Measurements from ENCODE around the gene MIEF1. TPM values are rescaled to one million over a fixed set of nuclear protein-coding genes. Genes with fewer than 3 reads are reported as not detected.
"Not testable (repeated sequence)": the region's sequence is repeated elsewhere in the genome, so short reads cannot be mapped to it uniquely, and the experiment has no call there.

Gene MIEF1
- total and polyA plus RNA-seq, 2 donors (not counting 1 experiment from before 2014, with no cell fraction given): 9.8 to 37.2 TPM

DNA sequence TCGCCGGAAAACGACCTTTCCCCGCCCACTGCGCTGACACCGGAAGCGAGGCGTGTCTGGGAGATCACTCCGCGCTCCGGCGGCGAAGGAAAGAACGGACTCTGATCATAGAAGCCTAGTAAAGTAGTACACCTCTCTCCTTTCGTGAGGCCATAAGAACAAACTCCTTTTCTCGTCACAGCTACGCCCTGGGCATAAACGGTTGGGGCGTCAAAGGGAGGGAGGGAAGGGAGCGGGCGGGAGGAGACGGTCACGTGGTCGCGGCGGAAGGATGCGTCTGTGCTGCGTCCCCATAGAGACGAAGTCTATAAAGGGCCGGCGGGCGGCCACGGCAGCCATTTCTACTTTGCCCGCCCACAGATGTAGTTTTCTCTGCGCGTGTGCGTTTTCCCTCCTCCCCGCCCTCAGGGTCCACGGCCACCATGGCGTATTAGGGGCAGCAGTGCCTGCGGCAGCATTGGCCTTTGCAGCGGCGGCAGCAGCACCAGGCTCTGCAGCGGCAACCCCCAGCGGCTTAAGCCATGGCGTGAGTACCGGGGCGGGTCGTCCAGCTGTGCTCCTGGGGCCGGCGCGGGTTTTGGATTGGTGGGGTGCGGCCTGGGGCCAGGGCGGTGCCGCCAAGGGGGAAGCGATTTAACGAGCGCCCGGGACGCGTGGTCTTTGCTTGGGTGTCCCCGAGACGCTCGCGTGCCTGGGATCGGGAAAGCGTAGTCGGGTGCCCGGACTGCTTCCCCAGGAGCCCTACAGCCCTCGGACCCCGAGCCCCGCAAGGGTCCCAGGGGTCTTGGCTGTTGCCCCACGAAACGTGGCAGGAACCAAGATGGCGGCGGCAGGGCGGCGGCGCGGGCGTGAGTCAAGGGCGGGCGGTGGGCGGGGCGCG lies 18.4 kb downstream of the MIEF1 start, which contains the start of gene ATF4:
ATF4 (plus strand) TSS at position 337 of the 880 bp plus-strand sequence. CDS start 884 bp downstream, outside the sequence.
- Histone ChIP-seq H4K20me1 (ENCODE audit: control insufficient read depth, insufficient read depth, low read length, poor library complexity, severe bottlenecking) (peaks cover 55% of the 10 kb centered on the region), H3K36me3 (replicated peaks in 1 of 2; ENCODE audit: control extremely low read depth in 1 of 2, control insufficient read depth in 1 of 2, extremely low read depth in 1 of 2, insufficient read depth in 2 of 2, low read length in 1 of 2) (peaks cover 0 to 40% of the 10 kb centered on the region in 2 experiments), H2AFZ (ENCODE audit: insufficient read depth, low read depth, low read length, poor library complexity, severe bottlenecking) (peak within 1 kb of the TSS; percentile 91), H3K27ac (ENCODE audit: low read length in 2 of 2) (peak within 1 kb of the TSS; percentile 91 to 95), H3K27me3 (replicated peaks in 1 of 4; ENCODE audit: control extremely low read depth in 1 of 4, control insufficient read depth in 3 of 4, insufficient read depth in 4 of 4, low read length in 3 of 4) (no peaks in the 10 kb centered on the region), H3K4me3 (ENCODE audit: control extremely low read depth in 1 of 5, extremely low read depth in 1 of 5, insufficient read depth in 1 of 5, low read depth in 2 of 5, low read length in 4 of 5) (peak within 1 kb of the TSS; percentile 82 to 100 (median 99)), H3K79me2 (ENCODE audit: control insufficient read depth, insufficient read depth, low read length) (peaks cover 62% of the 10 kb centered on the region), H3K9me3 (ENCODE audit: control extremely low read depth in 1 of 3, control insufficient read depth in 2 of 3, insufficient read depth in 1 of 3, low read length in 2 of 3) (no peaks in the 10 kb centered on the region), H3K9ac (ENCODE audit: low read length) (peak within 1 kb of the TSS; percentile 100), H3K4me2 (replicated peaks; ENCODE audit: low read depth, low read length, poor library complexity, severe bottlenecking) (peak within 1 kb of the TSS; percentile 93), H3K4me1 (ENCODE audit: control insufficient read depth in 2 of 2, insufficient read depth in 2 of 2, low read length in 2 of 2) (peaks cover 31 to 50% of the 10 kb centered on the region in 2 donors)
- Mint-ChIP-seq H3K4me1 (peaks cover 60% of the 10 kb centered on the region), H3K9me3 (ENCODE audit: insufficient read depth) (no peaks in the 10 kb centered on the region), H3K27me3 (no peaks in the 10 kb centered on the region), H3K27ac (peak within 1 kb of the TSS; percentile 98), H3K4me3 (peak within 1 kb of the TSS; percentile 94)
- intact Hi-C loops (cut with micrococcal nuclease): loop anchor here (1.0 to 10.0 kb wide), 8 partner anchors 12 to 646 kb away; partner anchors contain the start of genes CBX6, CBX7, MIEF1 and RPL3
- TF ChIP-seq EZH2 (IDR thresholded peaks at IDR 0.05; ENCODE audit: borderline replicate concordance, insufficient read depth, low read depth, low read length, poor library complexity, severe bottlenecking): no peak
- TF ChIP-seq, protein P1, sequence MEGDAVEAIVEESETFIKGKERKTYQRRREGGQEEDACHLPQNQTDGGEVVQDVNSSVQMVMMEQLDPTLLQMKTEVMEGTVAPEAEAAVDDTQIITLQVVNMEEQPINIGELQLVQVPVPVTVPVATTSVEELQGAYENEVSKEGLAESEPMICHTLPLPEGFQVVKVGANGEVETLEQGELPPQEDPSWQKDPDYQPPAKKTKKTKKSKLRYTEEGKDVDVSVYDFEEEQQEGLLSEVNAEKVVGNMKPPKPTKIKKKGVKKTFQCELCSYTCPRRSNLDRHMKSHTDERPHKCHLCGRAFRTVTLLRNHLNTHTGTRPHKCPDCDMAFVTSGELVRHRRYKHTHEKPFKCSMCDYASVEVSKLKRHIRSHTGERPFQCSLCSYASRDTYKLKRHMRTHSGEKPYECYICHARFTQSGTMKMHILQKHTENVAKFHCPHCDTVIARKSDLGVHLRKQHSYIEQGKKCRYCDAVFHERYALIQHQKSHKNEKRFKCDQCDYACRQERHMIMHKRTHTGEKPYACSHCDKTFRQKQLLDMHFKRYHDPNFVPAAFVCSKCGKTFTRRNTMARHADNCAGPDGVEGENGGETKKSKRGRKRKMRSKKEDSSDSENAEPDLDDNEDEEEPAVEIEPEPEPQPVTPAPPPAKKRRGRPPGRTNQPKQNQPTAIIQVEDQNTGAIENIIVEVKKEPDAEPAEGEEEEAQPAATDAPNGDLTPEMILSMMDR (IDR thresholded peaks at IDR 0.05): no peak
- POLR2A ChIA-PET: interaction anchor here (0.5 to 2.5 kb wide), 24 partner anchors 10 to 1888 kb away, joined by 3 to 57 read pairs (median 6); partner anchors contain the start of genes MIEF1, RPL3, RPS19BP1 and TAB1
- CTCF ChIA-PET: interaction anchor here (0.6 to 2.6 kb wide), 26 partner anchors 9 to 828 kb away, joined by 3 to 54 read pairs (median 4); partner anchors contain the start of genes MIEF1, RPL3, RPS19BP1 and TAB1
- ATAC-seq (ENCODE audit: low read depth) (peak; percentile 59), DNase-seq (peak; percentile 100)
- under 1% methylated on average over 84 of the region's 86 CpGs for WGBS (ENCODE audit: insufficient coverage)

DNA sequence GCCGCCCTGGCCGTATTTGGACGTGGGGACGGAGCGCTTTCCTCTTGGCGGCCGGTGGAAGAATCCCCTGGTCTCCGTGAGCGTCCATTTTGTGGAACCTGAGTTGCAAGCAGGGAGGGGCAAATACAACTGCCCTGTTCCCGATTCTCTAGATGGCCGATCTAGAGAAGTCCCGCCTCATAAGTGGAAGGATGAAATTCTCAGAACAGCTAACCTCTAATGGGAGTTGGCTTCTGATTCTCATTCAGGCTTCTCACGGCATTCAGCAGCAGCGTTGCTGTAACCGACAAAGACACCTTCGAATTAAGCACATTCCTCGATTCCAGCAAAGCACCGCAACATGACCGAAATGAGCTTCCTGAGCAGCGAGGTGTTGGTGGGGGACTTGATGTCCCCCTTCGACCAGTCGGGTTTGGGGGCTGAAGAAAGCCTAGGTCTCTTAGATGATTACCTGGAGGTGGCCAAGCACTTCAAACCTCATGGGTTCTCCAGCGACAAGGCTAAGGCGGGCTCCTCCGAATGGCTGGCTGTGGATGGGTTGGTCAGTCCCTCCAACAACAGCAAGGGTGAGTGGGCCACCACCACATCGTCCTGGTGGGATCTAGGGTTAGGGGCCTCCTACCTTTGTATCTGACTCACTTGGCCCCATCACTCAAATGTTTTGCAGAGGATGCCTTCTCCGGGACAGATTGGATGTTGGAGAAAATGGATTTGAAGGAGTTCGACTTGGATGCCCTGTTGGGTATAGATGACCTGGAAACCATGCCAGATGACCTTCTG lies 19.2 kb downstream of the MIEF1 start:
- ChIA-PET POLR2A (interaction anchor here (0.7 to 2.5 kb wide), 8 partner anchors 10 to 1765 kb away, joined by 5 to 57 read pairs (median 18); partner anchors contain the start of genes MIEF1, RPL3 and RPS19BP1), CTCF (interaction anchor here (0.6 to 2.6 kb wide), 7 partner anchors 9 to 122 kb away, joined by 3 to 54 read pairs (median 4); partner anchors contain the start of gene TAB1)
- Mint-ChIP-seq H3K4me1 (peaks cover 59% of the 10 kb centered on the region), H3K27ac (peak overlapping the region; percentile 98), H3K4me3 (peak overlapping the region; percentile 94)
- Histone ChIP-seq H3K4me3 (ENCODE audit: control extremely low read depth in 1 of 5, extremely low read depth in 1 of 5, insufficient read depth in 1 of 5, low read depth in 2 of 5, low read length in 4 of 5) (peak overlapping the region; percentile 67 to 100 (median 99)), H4K20me1 (ENCODE audit: control insufficient read depth, insufficient read depth, low read length, poor library complexity, severe bottlenecking) (peaks cover 57% of the 10 kb centered on the region), H2AFZ (ENCODE audit: insufficient read depth, low read depth, low read length, poor library complexity, severe bottlenecking) (peak overlapping the region; percentile 91), H3K4me2 (replicated peaks; ENCODE audit: low read depth, low read length, poor library complexity, severe bottlenecking) (peak overlapping the region; percentile 93), H3K27ac (ENCODE audit: low read length in 2 of 2) (peak overlapping the region; percentile 29 to 95), H3K79me2 (ENCODE audit: control insufficient read depth, insufficient read depth, low read length) (peaks cover 67% of the 10 kb centered on the region), H3K36me3 (replicated peaks in 1 of 2; ENCODE audit: control extremely low read depth in 1 of 2, control insufficient read depth in 1 of 2, extremely low read depth in 1 of 2, insufficient read depth in 2 of 2, low read length in 1 of 2) (peaks cover 0 to 42% of the 10 kb centered on the region in 2 experiments), H3K4me1 (ENCODE audit: control insufficient read depth in 2 of 2, insufficient read depth in 2 of 2, low read length in 2 of 2) (peaks cover 31 to 54% of the 10 kb centered on the region in 2 donors), H3K9ac (ENCODE audit: low read length) (peak overlapping the region; percentile 100)
- intact Hi-C loops (cut with micrococcal nuclease): loop anchor here (2.0 to 10.0 kb wide), 2 partner anchors 74 to 646 kb away; partner anchors contain the start of gene CBX6
- H3K27me3 ChIP-seq (replicated peaks in 1 of 4; ENCODE audit: control extremely low read depth in 1 of 4, control insufficient read depth in 3 of 4, insufficient read depth in 4 of 4, low read length in 3 of 4); H3K9me3 ChIP-seq (ENCODE audit: control extremely low read depth in 1 of 3, control insufficient read depth in 2 of 3, insufficient read depth in 1 of 3, low read length in 2 of 3); H3K9me3 Mint-ChIP-seq (ENCODE audit: insufficient read depth); ATAC-seq (ENCODE audit: low read depth); H3K27me3 Mint-ChIP-seq: not testable (repeated sequence)
- 0% methylated on average over 17 of the region's 28 CpGs for WGBS (ENCODE audit: insufficient coverage)
- peak; percentile 85 for DNase-seq

Measured in B cell (primary cell).